SJCRH30 (cell line): ENCODE results near the gene ALAS1. TPM values are rescaled to one million over a fixed set of nuclear protein-coding genes. Genes with fewer than 3 reads are reported as not detected.
"Not testable (repeated sequence)": the region's sequence is repeated elsewhere in the genome, so short reads cannot be mapped to it uniquely, and the experiment has no call there.

ENCODE experiments used
- DNase-seq, 2 experiments: peaks; one replicate each; pipeline ENCODE4 v3.0.0-alpha.2; 2015 to 2020
- H3K27ac ChIP-seq: fragments of 250-450 bp; sonication (Bioruptor Pico); 2 replicates; pipeline ENCODE4 v1.5.1; 2020; ENCODE audit warnings: mild to moderate bottlenecking, moderate library complexity
- H3K27me3 ChIP-seq: fragments of 250-450 bp; sonication (Bioruptor Pico); 2 replicates; pipeline ENCODE4 v1.5.1; 2020; ENCODE audit warnings: mild to moderate bottlenecking, moderate library complexity
- H3K36me3 ChIP-seq: fragments of 250-450 bp; sonication (Bioruptor Pico); 2 replicates; pipeline ENCODE4 v1.5.1; 2020; ENCODE audit warnings: mild to moderate bottlenecking, moderate library complexity
- H3K4me1 ChIP-seq: fragments of 250-450 bp; sonication (Bioruptor Pico); 2 replicates; pipeline ENCODE4 v1.5.1; 2020; ENCODE audit warnings: mild to moderate bottlenecking, moderate library complexity
- H3K4me3 ChIP-seq: fragments of 250-450 bp; sonication (Bioruptor Pico); 2 replicates; pipeline ENCODE4 v1.5.1; 2020; ENCODE audit warnings: mild to moderate bottlenecking, moderate library complexity
- H3K9me3 ChIP-seq: fragments of 250-450 bp; sonication (Bioruptor Pico); replicated peaks from 2 replicates; pipeline ENCODE4 v1.5.1; 2020; ENCODE audit warnings: mild to moderate bottlenecking, moderate library complexity
- total RNA-seq: library from RNA; depleted of rRNA; stranded (reverse); fragments of >200 nt; shearing (Covaris generic); gene quantifications from 2 replicates; pipeline ENCODE4 v1.2.3, GENCODE V29; 2014

The ALAS1 gene
- total RNA-seq, 1 experiment from 2014 or later: 50.3 TPM

DNA sequence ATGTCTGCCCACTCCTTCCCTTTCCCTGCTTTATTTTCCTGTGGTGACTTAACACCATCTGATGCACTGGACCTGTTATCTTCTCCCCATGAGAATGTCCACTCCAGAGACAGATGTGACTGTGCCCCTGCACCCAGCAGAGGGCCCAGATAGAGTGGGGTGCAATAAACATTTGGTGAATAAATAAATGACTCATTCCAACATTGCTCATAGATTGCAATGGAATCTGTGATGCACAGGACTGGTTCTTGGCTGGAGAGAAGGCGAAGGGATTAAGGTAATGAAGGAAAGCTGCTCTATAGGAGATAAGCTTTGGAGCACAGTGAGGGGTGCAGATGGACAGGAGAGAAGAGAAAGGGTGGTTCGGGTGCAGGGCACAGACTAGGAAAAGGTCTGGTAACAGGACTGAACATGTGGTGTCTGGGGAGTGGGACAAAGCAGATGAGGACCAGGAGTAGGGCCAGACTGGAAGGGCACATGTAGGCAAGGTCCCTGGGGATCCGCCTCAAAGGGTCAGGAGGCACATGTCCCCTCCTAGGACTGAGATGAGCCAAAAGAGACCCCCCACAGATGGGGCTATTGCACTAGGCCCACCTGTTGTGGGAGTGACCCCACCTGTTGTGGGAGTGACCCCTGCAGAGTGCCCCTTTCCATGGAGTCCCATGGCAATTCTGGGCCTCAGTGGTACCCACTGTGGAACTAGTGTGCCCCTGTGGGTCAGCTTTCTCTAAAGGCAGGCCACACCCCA is 26.3 kb upstream of the ALAS1 start:
- Histone ChIP-seq H3K27me3 (no peaks in the 10 kb centered on the region), H3K4me3 (no peak overlapping the region), H3K4me1 (peaks cover 32% of the 10 kb centered on the region), H3K27ac (no peak overlapping the region), H3K36me3 (no peaks in the 10 kb centered on the region), H3K9me3 (no peaks in the 10 kb centered on the region)
- DNase-seq: no peak

DNA sequence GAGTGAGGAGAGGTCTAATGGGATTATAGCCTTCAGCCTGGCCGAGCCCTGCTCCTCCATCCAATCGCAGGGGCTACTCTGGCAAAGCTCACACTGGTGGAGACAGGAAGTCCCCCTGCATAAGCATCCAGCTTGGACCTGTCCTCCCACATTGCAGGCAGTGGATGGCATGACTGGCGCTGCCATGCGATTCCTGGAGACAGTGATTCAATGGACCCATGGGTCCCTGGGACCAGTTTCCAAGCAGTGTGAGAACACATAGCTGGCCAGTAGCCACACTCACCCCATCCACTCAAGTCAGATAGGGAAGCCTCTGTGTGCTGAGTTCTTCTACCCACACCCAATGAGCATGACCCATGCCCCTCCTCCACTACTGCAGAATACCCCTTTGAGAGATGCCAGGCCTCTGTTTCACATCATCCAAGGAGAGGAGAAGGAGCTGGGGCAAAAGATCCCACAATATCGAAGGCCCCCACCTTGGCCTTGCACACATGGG is 25.6 kb upstream of the ALAS1 start:
- DNase-seq: no peak
- Histone ChIP-seq H3K36me3 (no peaks in the 10 kb centered on the region), H3K4me1 (peaks cover 34% of the 10 kb centered on the region), H3K27ac (no peak overlapping the region), H3K9me3 (no peaks in the 10 kb centered on the region), H3K4me3 (no peak overlapping the region), H3K27me3 (no peaks in the 10 kb centered on the region)

DNA sequence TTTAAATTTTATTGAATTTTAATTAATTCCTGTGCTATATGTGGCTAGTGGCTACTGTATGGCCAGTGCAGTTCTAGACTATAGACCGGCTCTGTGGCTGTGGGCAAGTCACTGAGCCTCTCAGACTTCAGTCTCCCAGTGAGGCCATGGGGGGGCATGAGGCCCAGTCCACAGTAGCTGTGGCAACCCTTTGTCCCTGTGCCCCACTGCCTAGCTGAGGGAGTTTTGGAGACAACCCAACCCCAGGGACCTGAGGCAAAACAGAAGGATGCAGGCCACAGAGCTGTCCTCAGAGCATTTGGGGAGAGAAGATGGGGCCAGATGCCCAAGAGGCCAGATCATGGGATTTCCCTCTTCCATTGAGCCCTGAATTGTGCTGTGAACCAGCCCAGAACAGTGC is 24.9 kb upstream of the ALAS1 start:
- Histone ChIP-seq H3K4me3 (no peak overlapping the region), H3K4me1 (peaks cover 26% of the 10 kb centered on the region), H3K36me3 (no peaks in the 10 kb centered on the region), H3K27ac (no peak overlapping the region), H3K9me3 (no peaks in the 10 kb centered on the region), H3K27me3 (no peaks in the 10 kb centered on the region)
- no peak for DNase-seq

DNA sequence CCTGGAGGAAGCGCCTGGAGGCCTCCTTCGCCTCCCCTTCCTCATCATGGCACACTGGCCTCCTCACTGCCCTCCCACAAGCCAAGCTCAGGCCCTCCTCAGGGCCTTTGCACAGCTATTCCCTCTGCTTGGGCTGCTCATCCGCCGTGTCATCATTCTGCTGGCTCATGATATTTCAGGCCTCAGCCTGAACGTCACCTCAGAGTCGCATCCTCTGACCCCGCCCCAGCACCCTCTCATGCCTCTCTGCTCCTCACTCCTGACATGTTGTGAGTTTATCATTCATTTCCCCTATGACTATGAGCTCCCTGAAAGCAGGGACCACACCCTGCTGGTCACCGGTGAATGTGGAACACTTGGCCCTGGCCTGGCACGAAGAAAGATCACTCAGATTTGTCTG is 23.1 kb upstream of the ALAS1 start:
- Histone ChIP-seq H3K36me3 (no peaks in the 10 kb centered on the region), H3K27ac (no peak overlapping the region), H3K4me3 (no peak overlapping the region), H3K27me3 (no peaks in the 10 kb centered on the region), H3K9me3 (no peaks in the 10 kb centered on the region), H3K4me1 (peaks cover 19% of the 10 kb centered on the region; the same call in 1 of the 2 replicates)
- DNase-seq: no peak

DNA sequence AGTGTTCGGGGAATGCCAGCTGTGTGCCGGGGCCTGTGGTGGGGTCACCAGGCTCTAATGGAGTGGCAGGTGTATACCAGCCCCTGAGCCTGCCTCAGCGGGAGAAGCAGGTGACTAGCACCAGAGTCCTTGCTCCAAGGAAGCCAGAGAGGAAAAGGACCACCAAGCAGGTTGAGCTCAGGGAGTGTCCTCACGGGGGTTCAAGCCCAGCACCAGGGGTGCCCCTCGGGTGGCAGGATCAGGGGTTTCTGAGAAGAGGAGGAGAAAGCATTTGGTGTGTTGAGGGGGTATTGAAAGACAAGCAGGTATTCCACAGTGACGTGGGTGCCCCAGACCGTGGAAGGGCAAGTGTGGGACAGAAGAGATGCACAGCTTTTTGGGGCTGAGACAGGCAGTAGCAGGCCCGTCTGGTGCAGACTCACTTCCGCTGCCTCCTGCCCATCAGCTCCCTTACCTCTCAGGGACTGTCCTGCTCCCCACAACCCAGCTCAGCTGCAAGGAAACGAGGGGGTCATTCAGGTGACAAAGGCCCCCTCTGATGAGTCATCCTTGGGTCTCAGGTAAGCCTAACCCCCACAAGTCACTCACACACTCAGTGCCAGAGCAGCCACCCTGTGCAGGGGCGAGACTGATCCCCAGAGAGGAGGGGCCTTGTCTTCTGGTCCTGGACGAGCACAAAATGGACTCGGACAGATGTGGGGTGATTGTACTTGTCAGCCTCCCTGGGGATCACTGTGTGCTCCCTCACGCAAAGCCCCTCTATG is 22.4 kb upstream of the ALAS1 start:
- no peaks in the 10 kb centered on the region for H3K9me3 ChIP-seq
- no peaks in the 10 kb centered on the region for H3K36me3 ChIP-seq
- H3K4me3 ChIP-seq: no peak overlapping the region
- H3K27ac ChIP-seq: no peak overlapping the region
- H3K27me3 ChIP-seq: no peaks in the 10 kb centered on the region
- no peak for DNase-seq
- peaks cover 19% of the 10 kb centered on the region; the same call in 1 of the 2 replicates for H3K4me1 ChIP-seq

DNA sequence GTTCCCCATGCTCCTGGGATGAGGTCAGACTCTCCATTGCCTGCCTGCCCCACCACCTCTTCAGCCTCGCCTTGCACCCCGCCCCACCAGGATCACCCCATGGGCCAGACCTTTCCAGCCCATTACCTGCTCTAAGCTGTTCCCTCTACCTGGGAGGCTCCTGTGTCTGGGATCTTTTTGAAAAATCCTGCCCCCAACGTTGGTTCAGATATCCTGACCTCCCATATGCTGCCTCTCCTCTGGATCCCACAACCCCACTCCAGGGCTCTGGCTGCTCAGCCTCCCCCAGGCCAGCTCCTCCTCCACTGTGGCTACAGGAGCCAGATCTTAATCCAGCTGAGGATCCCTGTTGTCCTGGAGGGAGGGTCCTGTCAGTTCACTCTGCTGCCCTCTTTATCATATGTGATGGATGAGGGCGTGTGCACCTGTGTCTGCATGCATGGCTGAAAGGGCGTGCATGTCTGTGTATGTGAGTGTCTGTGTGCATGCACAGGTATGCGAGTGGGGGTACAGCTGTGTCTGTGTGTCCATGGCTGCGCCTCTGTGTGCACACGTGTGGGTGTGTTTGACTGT is 21.7 kb upstream of the ALAS1 start:
- H3K4me3 ChIP-seq: no peak overlapping the region
- H3K4me1 ChIP-seq: peaks cover 16% of the 10 kb centered on the region; the same call in 1 of the 2 replicates
- no peaks in the 10 kb centered on the region for H3K9me3 ChIP-seq
- no peaks in the 10 kb centered on the region for H3K27me3 ChIP-seq
- no peak overlapping the region for H3K27ac ChIP-seq
- DNase-seq: no peak
- H3K36me3 ChIP-seq: no peaks in the 10 kb centered on the region

DNA sequence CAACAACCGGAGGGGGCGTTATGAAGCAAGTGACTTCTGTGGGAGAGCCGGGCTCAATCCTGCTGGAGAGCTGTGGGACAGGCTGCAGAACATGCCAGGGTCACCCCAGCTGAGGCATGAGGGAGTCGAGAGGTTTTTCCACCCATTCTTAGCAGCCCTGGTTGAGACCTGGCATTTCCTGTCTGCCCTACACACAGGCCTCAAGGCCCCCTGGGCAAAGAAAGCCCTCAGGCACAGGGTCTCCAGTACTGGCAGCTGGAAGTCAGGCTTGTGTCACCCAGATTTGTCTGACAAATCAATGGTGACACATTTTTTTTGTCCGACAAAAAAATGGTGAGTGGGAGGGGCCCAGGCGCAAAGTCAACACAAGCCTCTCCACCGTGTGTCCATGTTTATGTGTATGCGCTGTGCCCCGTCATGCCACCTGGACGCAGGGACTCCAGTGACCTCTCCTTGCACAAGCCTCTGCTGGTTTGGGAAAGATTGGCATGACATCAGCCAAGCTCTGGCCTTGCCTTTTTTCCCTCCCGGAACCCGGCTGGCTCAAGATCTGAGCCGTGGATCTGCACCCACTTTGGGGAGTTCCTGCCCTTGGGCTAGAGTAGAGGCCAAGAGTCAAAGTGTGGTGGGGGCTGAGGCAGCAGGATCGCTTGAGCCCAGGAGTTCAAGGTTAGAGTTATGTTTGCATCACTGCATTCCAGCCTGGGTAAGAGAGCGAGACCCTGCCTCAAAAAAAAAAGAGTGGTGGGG is 20.8 kb upstream of the ALAS1 start:
- no peaks in the 10 kb centered on the region for H3K27me3 ChIP-seq
- H3K4me3 ChIP-seq: no peak overlapping the region
- no peaks in the 10 kb centered on the region for H3K36me3 ChIP-seq
- no peak for DNase-seq
- H3K27ac ChIP-seq: no peak overlapping the region
- H3K4me1 ChIP-seq: peaks cover 19% of the 10 kb centered on the region; the same call in 1 of the 2 replicates
- H3K9me3 ChIP-seq: no peaks in the 10 kb centered on the region

DNA sequence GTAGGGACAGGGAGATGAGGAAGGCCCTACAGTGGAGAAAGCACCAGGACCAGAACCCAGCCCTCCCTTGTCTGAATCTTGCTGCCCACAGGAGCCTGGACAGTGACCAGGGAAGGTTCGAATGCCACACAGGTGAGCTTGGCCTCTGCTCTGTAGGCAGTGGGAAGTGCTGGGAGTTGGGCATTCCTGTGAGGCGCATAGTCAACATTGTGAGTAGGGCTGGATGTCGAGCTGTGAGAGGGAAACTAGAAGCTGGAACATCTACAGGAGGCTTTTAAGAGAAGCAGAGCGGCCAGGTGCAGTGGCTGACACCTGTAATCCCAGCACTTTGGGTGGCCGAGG is 20.3 kb upstream of the ALAS1 start:
- H3K27me3 ChIP-seq: no peaks in the 10 kb centered on the region
- H3K36me3 ChIP-seq: no peaks in the 10 kb centered on the region
- no peaks in the 10 kb centered on the region for H3K9me3 ChIP-seq
- H3K27ac ChIP-seq: no peak overlapping the region
- DNase-seq: no peak
- no peak overlapping the region for H3K4me3 ChIP-seq
- H3K4me1 ChIP-seq: peaks cover 20% of the 10 kb centered on the region; the same call in 1 of the 2 replicates

DNA sequence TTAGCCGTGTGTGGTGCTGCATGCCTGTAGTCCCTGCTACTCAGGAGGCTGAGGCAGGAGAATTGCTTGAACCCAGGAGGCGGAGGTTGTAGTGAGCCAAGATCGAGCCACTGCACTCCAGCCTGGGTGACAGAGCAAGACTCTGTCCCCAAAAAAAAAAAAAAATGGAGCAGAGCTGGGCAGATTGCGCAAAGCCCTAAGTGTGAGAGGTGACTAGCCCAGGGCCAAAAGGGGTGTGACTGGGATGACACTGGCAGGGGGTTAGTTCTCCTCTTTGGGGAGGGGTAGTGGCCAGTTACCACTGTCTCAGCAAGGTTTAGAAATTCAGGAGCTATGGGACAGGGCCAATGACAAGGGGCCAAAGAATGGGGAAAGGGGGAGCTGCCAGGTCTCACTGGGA is 19.8 kb upstream of the ALAS1 start:
- H3K27ac ChIP-seq, H3K36me3 ChIP-seq, H3K4me3 ChIP-seq, DNase-seq, H3K27me3 ChIP-seq, H3K9me3 ChIP-seq: not testable (repeated sequence)
- H3K4me1 ChIP-seq: peaks cover 20% of the 10 kb centered on the region; the same call in 1 of the 2 replicates

DNA sequence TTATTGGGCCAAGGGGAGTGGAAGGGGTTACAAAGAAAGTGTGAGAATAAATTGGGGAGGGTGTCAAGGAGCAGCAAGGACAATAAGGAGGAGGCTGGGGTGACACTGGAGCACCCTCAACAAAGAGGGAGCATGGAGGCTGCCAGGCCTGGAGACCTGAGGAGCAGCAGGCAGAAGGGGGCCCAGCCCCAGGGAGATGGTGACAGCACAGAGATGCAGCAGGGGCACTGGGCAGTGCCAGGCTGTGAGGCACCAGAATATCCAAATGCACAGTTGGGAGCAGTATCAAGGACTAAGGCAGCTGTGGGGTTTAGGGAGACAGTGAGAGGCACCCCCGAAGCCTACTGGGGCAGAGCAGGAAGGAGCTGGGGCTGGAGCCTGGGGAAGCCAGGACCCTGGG is 19.4 kb upstream of the ALAS1 start:
- Histone ChIP-seq H3K4me1 (peaks cover 21% of the 10 kb centered on the region; the same call in 1 of the 2 replicates), H3K9me3 (no peaks in the 10 kb centered on the region), H3K36me3 (no peaks in the 10 kb centered on the region), H3K4me3 (no peak overlapping the region), H3K27ac (no peak overlapping the region), H3K27me3 (no peaks in the 10 kb centered on the region)
- DNase-seq: no peak

DNA sequence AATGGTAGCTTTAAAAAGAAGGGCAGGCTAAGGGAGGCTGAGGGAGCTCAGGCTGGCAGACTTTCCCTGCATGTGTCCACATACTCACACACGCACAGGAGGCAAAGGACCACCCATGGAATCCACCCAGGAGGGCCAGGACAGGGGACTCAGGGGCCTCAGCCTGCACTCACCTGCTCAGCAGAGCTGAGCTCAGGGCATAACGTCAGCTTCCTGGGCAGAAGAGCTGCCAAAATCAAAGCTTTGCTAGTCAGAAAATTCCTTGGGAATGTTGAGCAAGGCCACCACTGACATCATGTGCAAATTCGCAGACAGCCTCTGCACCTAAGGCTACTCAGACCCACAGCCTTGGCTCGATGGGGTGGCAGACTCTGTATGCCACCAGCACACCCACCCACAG is 16.4 kb upstream of the ALAS1 start:
- Histone ChIP-seq H3K27ac (no peak overlapping the region), H3K36me3 (no peaks in the 10 kb centered on the region), H3K4me3 (no peak overlapping the region), H3K4me1 (peaks cover 28% of the 10 kb centered on the region; the same call in 1 of the 2 replicates), H3K9me3 (no peaks in the 10 kb centered on the region), H3K27me3 (no peaks in the 10 kb centered on the region)
- peak in 1 of 2 experiments; percentile 46 for DNase-seq

DNA sequence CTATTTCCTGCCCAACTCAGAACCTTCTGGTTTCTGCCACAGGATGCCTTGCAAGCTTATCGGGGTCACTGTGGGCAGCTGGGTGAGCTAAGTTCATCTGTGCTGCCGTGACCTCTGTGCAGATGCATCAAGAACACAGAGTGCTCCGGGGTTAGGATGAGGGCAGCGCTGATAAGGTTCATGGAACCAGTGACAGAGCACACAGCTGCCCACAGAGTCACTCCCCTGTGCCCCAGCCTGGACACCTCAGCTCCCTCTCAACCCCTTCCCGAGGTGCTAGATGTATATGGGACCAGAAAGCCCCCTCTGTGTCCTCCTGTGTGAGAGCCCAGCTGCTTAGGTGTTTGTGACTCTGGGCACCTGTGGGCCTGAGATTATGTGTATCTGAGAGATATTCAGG is 15.8 kb upstream of the ALAS1 start:
- no peaks in the 10 kb centered on the region for H3K9me3 ChIP-seq
- no peak overlapping the region for H3K4me3 ChIP-seq
- no peaks in the 10 kb centered on the region for H3K27me3 ChIP-seq
- DNase-seq: no peak
- H3K4me1 ChIP-seq: peaks cover 22% of the 10 kb centered on the region; the same call in 1 of the 2 replicates
- H3K27ac ChIP-seq: no peak overlapping the region
- no peaks in the 10 kb centered on the region for H3K36me3 ChIP-seq

DNA sequence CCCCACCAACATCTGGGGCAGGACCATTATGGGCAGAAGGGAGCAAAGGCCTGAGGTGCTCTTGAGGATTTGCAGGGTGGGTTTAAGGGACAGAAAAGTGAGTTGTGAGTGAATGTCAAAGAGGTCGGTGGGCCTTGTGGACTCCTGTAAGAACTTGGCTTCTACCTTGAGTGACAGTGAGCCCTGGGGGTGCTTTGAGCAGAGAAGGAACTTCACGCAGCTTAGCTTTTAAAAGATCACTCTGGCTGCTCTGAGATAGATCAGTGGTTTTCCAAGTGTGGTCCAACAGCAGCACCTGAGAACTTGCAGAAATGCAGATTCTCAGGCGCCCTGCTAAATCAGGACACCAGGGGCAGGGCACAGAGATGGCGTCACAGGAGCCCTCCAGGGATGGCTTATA is 15.3 kb upstream of the ALAS1 start:
- Histone ChIP-seq H3K4me3 (no peak overlapping the region), H3K27ac (no peak overlapping the region), H3K9me3 (no peaks in the 10 kb centered on the region), H3K36me3 (no peaks in the 10 kb centered on the region), H3K27me3 (no peaks in the 10 kb centered on the region), H3K4me1 (peaks cover 21% of the 10 kb centered on the region; the same call in 1 of the 2 replicates)
- DNase-seq: no peak

DNA sequence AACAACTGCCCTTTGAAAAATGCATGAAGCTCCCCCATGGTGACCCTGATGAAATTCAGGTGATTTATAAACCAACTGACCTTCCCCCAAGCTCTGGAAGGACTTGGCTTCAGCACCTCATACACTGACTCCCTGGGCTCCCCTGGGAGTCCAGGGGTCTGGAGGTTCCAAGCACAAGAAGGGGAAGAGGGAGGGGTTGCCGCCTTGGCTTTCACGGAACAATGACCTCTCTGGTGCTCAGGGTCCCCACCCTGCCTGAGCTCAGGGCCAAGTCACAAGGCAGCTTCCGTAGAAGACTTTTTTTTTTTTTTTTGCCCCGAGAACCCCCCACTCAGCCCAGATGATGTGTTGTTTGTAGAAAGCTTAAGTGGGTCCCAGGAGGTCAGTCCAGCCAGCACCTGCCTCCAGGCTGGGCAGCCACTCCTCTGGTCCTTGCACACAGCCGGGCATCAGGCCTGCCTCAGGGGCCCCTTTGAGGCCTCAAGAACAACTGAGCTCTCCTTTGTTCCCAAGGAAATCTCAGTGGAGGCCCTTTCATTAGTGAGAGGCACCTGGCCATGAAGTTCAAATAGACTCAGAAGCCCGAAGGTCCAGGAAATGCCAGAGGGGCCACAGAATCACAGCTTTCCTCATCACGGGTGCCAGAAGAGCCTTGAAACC is 14.0 kb upstream of the ALAS1 start:
- H3K36me3 ChIP-seq: no peaks in the 10 kb centered on the region
- peak; percentile 51 to 69 for DNase-seq
- H3K27me3 ChIP-seq: no peaks in the 10 kb centered on the region
- no peak overlapping the region for H3K4me3 ChIP-seq
- H3K4me1 ChIP-seq: peaks cover 21% of the 10 kb centered on the region; the same call in 1 of the 2 replicates
- H3K9me3 ChIP-seq: no peaks in the 10 kb centered on the region
- H3K27ac ChIP-seq: no peak overlapping the region
